HEK293 (cell line): ENCODE data around the gene MVD.

Experiments used
- SCRT1 ChIP-seq: fragments of 450-650 bp; formaldehyde crosslinking; IDR thresholded peaks from 2 replicates; pipeline ENCODE4 v1.5.1; 2016; ENCODE audit warnings: missing biosample characterization, missing genetic modification characterization, borderline replicate concordance
- SP2 ChIP-seq: fragments of 450-650 bp; formaldehyde crosslinking; IDR thresholded peaks from 2 replicates; pipeline ENCODE4 v1.5.1; 2016; ENCODE audit warnings: missing biosample characterization, missing genetic modification characterization
- TCF7L2 ChIP-seq: IDR thresholded peaks from 2 replicates; pipeline ENCODE4 v1.6.1; 2011; ENCODE audit warnings: low read depth, mild to moderate bottlenecking, inconsistent platforms, low read length, moderate library complexity, borderline replicate concordance
- YY2 ChIP-seq: fragments of 450-650 bp; formaldehyde crosslinking; IDR thresholded peaks from 2 replicates; pipeline ENCODE4 v1.5.1; 2016; ENCODE audit warnings: missing biosample characterization, missing genetic modification characterization
- ZFHX2 ChIP-seq: fragments of 450-650 bp; formaldehyde crosslinking; conservative IDR thresholded peaks from 2 replicates; pipeline ENCODE4 v1.5.1; 2016; ENCODE audit warnings: missing biosample characterization, missing genetic modification characterization
- ZFP41 ChIP-seq: fragments of 450-650 bp; formaldehyde crosslinking; IDR thresholded peaks from 2 replicates; pipeline ENCODE4 v1.5.1; 2016; ENCODE audit warnings: missing biosample characterization, missing genetic modification characterization, borderline replicate concordance
- ZNF157 ChIP-seq: fragments of 450-650 bp; formaldehyde crosslinking; IDR thresholded peaks from 2 replicates; pipeline ENCODE4 v1.5.1; 2016; ENCODE audit warnings: missing biosample characterization, missing genetic modification characterization
- ZNF211 ChIP-seq: fragments of 450-650 bp; formaldehyde crosslinking; IDR thresholded peaks from 2 replicates; pipeline ENCODE4 v1.5.1; 2016; ENCODE audit warnings: low read depth, missing biosample characterization, missing genetic modification characterization
- ZNF239 ChIP-seq: fragments of 450-650 bp; formaldehyde crosslinking; IDR thresholded peaks from 2 replicates; pipeline ENCODE4 v1.5.1; 2016; ENCODE audit warnings: missing biosample characterization, missing genetic modification characterization
- ZNF311 ChIP-seq: fragments of 450-650 bp; formaldehyde crosslinking; IDR thresholded peaks from 2 replicates; pipeline ENCODE4 v1.5.1; 2017; ENCODE audit warnings: missing biosample characterization, missing genetic modification characterization, borderline replicate concordance
- ZNF610 ChIP-seq: fragments of 450-650 bp; formaldehyde crosslinking; IDR thresholded peaks from 2 replicates; pipeline ENCODE4 v1.5.1; 2016; ENCODE audit warnings: missing biosample characterization, missing genetic modification characterization, borderline replicate concordance
- ZNF654 ChIP-seq: fragments of 450-650 bp; formaldehyde crosslinking; IDR thresholded peaks from 2 replicates; pipeline ENCODE4 v1.5.1; 2016; ENCODE audit warnings: low read depth, missing biosample characterization, missing genetic modification characterization
- ZNF664 ChIP-seq: fragments of 450-650 bp; formaldehyde crosslinking; IDR thresholded peaks from 2 replicates; pipeline ENCODE4 v1.5.1; 2016; ENCODE audit warnings: missing biosample characterization, missing genetic modification characterization
- ZNF707 ChIP-seq: fragments of 450-650 bp; formaldehyde crosslinking; IDR thresholded peaks from 2 replicates; pipeline ENCODE4 v1.5.1; 2016; ENCODE audit warnings: missing biosample characterization, missing genetic modification characterization
- ZNF768 ChIP-seq: fragments of 450-650 bp; formaldehyde crosslinking; IDR thresholded peaks from 2 replicates; pipeline ENCODE4 v1.5.1; 2018; ENCODE audit warnings: missing biosample characterization, mild to moderate bottlenecking, missing genetic modification characterization
- ZNF777 ChIP-seq: fragments of 450-650 bp; formaldehyde crosslinking; IDR thresholded peaks from 2 replicates; pipeline ENCODE4 v1.5.1; 2017; ENCODE audit warnings: missing biosample characterization, missing genetic modification characterization, borderline replicate concordance
- TF ChIP-seq, protein P1 (sequence below): fragments of 450-650 bp; formaldehyde crosslinking; IDR thresholded peaks from 2 replicates; pipeline ENCODE4 v1.5.1; 2016; ENCODE audit warnings: missing biosample characterization, missing genetic modification characterization
- TF ChIP-seq, protein P2 (sequence below): fragments of 450-650 bp; formaldehyde crosslinking; IDR thresholded peaks from 2 replicates; pipeline ENCODE4 v1.5.1; 2016; ENCODE audit warnings: missing biosample characterization, missing genetic modification characterization, borderline replicate concordance
- TF ChIP-seq, protein P3 (sequence below): fragments of 450-650 bp; formaldehyde crosslinking; IDR thresholded peaks from 2 replicates; pipeline ENCODE4 v1.5.1; 2016; ENCODE audit warnings: missing biosample characterization, missing genetic modification characterization
- TF ChIP-seq, protein P4 (sequence below): fragments of 450-650 bp; formaldehyde crosslinking; IDR thresholded peaks from 2 replicates; pipeline ENCODE4 v1.5.1; 2016; ENCODE audit warnings: missing biosample characterization, missing genetic modification characterization
- TF ChIP-seq, protein P5 (sequence below): fragments of 450-650 bp; formaldehyde crosslinking; IDR thresholded peaks from 2 replicates; pipeline ENCODE4 v1.5.1; 2016; ENCODE audit warnings: missing biosample characterization, missing genetic modification characterization
- TF ChIP-seq, protein P6 (sequence below): fragments of 450-650 bp; formaldehyde crosslinking; IDR thresholded peaks from 2 replicates; pipeline ENCODE4 v1.5.1; 2016; ENCODE audit warnings: missing biosample characterization, missing genetic modification characterization

The MVD gene

DNA sequence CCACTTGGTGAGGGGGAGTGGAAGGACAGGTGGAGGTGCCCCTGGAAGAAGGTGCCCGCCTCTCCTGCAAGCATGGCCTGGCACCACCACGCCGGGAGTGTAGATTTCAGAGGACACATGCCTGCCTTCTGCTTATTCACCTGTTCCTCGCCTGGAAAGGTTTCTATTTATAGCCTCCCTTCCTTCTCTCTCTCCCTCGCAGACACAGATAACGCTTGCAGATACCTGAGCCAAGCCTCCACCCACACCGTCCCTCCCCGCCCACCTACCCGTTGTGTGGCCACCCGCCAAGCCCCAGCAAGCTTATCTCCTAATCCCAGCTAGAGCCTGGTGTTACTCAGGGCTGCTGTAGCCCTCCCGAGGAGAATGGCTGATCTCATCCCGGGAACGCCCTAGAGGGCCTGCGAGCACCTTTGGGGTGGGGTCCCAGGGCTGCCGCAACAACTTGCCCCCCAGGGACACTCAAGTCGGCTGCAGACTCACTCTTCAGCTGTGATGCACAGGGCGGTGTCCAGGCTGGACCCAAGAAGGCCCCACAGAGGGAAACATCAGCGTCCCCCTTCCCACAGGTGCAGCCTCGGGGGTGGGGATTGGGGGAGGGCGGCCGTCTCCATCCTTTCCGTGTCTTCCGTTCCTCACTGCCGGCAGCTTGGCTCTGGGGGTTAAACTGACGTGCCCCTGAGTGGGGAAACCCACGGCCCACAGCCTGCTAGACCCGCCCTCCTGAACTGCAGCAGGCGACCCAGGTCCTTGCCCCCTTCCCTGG, 25.3 kb upstream of the MVD start (continued):
- TF ChIP-seq, protein P1, sequence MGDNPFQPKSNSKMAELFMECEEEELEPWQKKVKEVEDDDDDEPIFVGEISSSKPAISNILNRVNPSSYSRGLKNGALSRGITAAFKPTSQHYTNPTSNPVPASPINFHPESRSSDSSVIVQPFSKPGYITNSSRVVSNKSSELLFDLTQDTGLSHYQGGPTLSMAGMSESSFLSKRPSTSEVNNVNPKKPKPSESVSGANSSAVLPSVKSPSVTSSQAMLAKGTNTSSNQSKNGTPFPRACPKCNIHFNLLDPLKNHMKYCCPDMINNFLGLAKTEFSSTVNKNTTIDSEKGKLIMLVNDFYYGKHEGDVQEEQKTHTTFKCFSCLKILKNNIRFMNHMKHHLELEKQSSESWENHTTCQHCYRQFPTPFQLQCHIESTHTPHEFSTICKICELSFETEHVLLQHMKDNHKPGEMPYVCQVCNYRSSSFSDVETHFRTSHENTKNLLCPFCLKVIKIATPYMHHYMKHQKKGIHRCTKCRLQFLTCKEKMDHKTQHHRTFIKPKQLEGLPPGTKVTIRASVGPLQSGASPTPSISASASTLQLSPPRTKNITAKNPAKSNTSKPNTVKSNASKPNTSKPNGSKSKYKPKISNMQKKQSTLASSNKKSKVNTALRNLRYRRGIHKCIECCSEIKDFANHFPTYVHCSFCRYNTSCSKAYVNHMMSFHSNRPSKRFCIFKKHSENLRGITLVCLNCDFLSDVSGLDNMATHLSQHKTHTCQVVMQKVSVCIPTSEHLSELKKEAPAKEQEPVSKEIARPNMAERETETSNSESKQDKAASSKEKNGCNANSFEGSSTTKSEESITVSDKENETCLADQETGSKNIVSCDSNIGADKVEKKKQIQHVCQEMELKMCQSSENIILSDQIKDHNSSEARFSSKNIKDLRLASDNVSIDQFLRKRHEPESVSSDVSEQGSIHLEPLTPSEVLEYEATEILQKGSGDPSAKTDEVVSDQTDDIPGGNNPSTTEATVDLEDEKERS: no peak
- TF ChIP-seq ZNF157 (tag by site-specific recombination) (no peak), YY2 (no peak), ZFHX2 (tag by site-specific recombination) (peak; percentile 97), ZNF664 (tag by site-specific recombination) (no peak), ZNF707 (tag by site-specific recombination) (no peak), ZNF610 (tag by site-specific recombination) (no peak), ZNF211 (tag by site-specific recombination) (no peak), ZNF239 (tag by site-specific recombination) (no peak), SP2 (tag by site-specific recombination) (peak; percentile 57; the same call in 1 of the 2 replicates), ZNF654 (tag by site-specific recombination) (no peak), ZFP41 (no peak), TCF7L2 (no peak), ZNF768 (tag by site-specific recombination) (no peak), SCRT1 (tag by site-specific recombination) (no peak), ZNF311 (tag by site-specific recombination) (no peak), ZNF777 (tag by site-specific recombination) (no peak)
- TF ChIP-seq, protein P2, sequence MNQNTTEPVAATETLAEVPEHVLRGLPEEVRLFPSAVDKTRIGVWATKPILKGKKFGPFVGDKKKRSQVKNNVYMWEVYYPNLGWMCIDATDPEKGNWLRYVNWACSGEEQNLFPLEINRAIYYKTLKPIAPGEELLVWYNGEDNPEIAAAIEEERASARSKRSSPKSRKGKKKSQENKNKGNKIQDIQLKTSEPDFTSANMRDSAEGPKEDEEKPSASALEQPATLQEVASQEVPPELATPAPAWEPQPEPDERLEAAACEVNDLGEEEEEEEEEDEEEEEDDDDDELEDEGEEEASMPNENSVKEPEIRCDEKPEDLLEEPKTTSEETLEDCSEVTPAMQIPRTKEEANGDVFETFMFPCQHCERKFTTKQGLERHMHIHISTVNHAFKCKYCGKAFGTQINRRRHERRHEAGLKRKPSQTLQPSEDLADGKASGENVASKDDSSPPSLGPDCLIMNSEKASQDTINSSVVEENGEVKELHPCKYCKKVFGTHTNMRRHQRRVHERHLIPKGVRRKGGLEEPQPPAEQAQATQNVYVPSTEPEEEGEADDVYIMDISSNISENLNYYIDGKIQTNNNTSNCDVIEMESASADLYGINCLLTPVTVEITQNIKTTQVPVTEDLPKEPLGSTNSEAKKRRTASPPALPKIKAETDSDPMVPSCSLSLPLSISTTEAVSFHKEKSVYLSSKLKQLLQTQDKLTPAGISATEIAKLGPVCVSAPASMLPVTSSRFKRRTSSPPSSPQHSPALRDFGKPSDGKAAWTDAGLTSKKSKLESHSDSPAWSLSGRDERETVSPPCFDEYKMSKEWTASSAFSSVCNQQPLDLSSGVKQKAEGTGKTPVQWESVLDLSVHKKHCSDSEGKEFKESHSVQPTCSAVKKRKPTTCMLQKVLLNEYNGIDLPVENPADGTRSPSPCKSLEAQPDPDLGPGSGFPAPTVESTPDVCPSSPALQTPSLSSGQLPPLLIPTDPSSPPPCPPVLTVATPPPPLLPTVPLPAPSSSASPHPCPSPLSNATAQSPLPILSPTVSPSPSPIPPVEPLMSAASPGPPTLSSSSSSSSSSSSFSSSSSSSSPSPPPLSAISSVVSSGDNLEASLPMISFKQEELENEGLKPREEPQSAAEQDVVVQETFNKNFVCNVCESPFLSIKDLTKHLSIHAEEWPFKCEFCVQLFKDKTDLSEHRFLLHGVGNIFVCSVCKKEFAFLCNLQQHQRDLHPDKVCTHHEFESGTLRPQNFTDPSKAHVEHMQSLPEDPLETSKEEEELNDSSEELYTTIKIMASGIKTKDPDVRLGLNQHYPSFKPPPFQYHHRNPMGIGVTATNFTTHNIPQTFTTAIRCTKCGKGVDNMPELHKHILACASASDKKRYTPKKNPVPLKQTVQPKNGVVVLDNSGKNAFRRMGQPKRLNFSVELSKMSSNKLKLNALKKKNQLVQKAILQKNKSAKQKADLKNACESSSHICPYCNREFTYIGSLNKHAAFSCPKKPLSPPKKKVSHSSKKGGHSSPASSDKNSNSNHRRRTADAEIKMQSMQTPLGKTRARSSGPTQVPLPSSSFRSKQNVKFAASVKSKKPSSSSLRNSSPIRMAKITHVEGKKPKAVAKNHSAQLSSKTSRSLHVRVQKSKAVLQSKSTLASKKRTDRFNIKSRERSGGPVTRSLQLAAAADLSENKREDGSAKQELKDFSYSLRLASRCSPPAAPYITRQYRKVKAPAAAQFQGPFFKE (tag by site-specific recombination): no peak
- TF ChIP-seq, protein P3, sequence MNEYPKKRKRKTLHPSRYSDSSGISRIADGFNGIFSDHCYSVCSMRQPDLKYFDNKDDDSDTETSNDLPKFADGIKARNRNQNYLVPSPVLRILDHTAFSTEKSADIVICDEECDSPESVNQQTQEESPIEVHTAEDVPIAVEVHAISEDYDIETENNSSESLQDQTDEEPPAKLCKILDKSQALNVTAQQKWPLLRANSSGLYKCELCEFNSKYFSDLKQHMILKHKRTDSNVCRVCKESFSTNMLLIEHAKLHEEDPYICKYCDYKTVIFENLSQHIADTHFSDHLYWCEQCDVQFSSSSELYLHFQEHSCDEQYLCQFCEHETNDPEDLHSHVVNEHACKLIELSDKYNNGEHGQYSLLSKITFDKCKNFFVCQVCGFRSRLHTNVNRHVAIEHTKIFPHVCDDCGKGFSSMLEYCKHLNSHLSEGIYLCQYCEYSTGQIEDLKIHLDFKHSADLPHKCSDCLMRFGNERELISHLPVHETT: no peak
- TF ChIP-seq, protein P4, sequence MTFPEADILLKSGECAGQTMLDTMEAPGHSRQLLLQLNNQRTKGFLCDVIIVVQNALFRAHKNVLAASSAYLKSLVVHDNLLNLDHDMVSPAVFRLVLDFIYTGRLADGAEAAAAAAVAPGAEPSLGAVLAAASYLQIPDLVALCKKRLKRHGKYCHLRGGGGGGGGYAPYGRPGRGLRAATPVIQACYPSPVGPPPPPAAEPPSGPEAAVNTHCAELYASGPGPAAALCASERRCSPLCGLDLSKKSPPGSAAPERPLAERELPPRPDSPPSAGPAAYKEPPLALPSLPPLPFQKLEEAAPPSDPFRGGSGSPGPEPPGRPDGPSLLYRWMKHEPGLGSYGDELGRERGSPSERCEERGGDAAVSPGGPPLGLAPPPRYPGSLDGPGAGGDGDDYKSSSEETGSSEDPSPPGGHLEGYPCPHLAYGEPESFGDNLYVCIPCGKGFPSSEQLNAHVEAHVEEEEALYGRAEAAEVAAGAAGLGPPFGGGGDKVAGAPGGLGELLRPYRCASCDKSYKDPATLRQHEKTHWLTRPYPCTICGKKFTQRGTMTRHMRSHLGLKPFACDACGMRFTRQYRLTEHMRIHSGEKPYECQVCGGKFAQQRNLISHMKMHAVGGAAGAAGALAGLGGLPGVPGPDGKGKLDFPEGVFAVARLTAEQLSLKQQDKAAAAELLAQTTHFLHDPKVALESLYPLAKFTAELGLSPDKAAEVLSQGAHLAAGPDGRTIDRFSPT (tag by site-specific recombination): no peak
- TF ChIP-seq, protein P5, sequence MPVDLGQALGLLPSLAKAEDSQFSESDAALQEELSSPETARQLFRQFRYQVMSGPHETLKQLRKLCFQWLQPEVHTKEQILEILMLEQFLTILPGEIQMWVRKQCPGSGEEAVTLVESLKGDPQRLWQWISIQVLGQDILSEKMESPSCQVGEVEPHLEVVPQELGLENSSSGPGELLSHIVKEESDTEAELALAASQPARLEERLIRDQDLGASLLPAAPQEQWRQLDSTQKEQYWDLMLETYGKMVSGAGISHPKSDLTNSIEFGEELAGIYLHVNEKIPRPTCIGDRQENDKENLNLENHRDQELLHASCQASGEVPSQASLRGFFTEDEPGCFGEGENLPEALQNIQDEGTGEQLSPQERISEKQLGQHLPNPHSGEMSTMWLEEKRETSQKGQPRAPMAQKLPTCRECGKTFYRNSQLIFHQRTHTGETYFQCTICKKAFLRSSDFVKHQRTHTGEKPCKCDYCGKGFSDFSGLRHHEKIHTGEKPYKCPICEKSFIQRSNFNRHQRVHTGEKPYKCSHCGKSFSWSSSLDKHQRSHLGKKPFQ: no peak
- TF ChIP-seq, protein P6, sequence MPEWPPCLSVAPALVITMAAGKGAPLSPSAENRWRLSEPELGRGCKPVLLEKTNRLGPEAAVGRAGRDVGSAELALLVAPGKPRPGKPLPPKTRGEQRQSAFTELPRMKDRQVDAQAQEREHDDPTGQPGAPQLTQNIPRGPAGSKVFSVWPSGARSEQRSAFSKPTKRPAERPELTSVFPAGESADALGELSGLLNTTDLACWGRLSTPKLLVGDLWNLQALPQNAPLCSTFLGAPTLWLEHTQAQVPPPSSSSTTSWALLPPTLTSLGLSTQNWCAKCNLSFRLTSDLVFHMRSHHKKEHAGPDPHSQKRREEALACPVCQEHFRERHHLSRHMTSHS (tag by site-specific recombination): no peak
